Hematopoietic multipotent progenitor cell treated with erythropoietin and hydrocortisone succinate and interleukin-3 and kit ligand, for 8 days (in vitro differentiated cells): ENCODE measurements around the gene NHS.
"Not testable (repeated sequence)": the region's sequence is repeated elsewhere in the genome, so short reads cannot be mapped to it uniquely, and the experiment has no call there.

ENCODE experiments used
- DNase-seq: peaks from one replicate; pipeline ENCODE4 v3.0.0-alpha.2; 2015

NHS gene

DNA sequence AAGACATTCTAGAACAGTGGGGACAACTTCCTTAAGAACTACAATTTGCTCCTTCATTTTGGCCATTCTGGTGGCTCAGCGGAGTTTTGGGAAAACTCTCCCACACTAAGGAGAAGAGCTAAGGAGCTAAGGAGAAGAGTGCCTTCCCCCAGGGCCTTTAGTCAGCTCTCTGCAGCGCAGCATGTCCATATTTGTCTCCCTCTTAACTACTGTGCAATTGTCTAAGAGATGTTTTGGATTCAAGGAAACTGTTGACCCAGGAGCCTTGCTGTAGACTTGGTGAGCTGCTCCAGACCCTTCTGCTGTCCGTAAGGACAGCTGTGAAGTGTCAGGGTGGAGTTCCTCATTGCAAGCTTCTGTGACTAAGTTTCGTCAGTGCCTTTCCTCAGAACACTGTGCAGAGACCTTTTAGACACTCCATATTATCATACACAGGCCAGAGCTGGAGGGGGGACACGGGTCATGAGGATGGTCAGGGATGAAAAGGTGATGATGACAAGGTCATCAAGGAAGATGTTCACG lies 179.0 kb downstream of the NHS start:
- DNase-seq, result no peak

DNA sequence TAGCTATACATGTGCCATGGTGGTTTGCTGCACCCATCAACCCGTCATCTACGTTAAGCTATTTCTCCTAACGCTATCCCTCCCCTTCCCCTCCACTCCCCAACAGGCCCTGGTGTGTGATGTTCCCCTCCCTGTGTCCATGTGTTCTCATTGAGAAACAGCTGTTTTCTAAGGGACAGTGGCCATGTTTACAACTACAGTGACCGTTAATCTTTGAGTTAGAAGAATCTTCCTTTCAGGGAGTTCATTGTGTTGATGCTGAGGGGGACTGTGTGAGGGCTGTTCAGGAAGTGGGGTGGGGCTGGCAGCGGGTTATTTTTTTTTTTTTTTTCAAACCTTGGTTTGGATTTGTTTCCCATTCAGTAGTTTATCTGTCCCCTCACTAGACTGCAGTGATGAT lies 179.9 kb downstream of the NHS start:
- DNase-seq, result no peak

GRCh38 chrX:17555846-17556245 lies 180.8 kb downstream of the NHS start:
- DNase-seq, result no peak

DNA sequence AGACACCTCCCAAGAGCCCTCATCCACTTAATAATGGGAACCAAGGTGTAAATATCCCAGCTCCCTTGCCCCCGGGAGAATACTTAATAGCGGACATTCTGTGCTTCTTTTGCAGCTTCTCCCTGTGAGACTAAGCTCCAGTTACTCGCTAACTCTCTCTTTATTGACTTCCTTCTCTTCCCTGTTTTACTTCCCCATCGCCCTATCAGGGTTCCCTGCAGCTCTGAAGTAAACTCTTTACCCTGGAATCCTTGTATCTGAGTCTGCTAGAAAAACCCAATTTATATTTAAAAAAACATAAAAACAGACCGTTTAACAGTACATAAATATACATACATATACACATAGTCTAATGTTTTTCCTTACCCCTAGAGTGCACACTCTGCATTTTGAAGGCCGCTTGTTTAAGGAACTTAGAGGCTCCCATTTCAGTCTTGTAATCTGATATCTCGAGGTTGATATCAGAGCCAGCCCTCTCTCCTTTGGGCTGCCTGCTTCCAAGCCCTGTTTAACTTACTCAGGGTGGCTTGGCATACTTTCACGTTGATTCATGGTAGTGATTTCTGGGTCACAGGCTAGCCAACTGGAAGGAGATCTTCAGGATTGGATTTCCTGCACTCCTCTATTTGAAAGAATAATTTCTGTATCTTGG lies 184.9 kb downstream of the NHS start:
- DNase-seq, result no peak

GRCh38 chrX:17560385-17560784 lies 185.4 kb downstream of the NHS start:
- DNase-seq, result no peak

GRCh38 chrX:17563076-17563475 lies 188.1 kb downstream of the NHS start:
- no peak for DNase-seq

GRCh38 chrX:17563515-17563914 lies 188.5 kb downstream of the NHS start:
- no peak for DNase-seq

DNA sequence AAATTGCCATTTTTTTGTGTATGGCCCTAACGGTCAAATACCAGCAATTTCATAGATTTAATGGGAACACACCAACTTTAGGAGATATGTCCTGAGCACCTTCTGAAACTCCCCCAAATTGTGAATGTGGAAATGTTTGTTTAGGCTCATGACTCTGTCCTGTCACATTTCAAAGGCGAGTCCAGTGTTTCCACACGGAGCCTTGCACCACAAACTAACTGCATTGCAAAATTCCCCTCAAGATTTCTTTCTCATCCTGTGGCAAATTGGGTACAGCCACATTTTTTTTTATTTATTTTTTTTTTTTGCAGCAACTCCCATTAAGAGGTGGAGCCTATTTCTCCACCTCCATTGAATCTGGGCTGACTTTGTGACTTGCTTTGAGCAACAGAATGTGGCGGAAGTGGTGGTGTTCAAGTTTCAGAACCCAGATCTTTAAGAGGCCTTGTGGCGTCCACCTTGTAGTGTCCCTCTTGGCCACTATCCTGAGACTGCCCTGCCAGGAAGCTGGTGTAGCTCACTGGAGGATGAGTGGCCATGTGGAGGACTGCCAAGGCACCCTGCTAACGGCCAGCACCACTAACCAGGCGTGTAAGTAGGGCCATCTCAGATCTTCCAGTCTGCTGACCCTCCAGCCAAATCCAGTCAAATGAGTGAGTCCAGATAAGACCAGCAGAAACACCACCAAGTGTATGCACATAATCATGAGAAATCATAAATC lies 189.8 kb downstream of the NHS start:
- no peak for DNase-seq

DNA sequence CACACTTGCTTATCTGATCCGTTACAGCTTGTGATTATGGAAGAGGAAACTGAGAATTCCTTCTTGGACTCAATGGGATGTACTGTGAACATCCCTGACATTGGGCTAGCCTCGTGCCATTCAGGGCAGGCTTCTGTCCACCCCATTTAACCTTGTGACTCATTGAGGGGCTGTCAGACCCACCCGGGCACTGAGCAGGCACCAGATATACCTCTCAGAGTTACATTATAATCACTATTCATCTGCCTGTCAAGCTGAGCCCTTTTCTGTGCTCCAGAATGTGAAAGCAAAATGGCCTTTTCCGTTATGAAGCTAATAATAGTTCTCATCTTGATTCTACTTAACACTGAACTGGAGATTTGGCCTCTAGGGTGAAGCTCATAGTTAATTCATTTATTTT lies 191.7 kb downstream of the NHS start:
- DNase-seq, result no peak

- DNase-seq, result no peak
Observed at GRCh38 chrX:17567187-17567586, 192.2 kb downstream of the NHS start.

GRCh38 chrX:17567821-17568220 lies 192.8 kb downstream of the NHS start:
- DNase-seq, result no peak

DNA sequence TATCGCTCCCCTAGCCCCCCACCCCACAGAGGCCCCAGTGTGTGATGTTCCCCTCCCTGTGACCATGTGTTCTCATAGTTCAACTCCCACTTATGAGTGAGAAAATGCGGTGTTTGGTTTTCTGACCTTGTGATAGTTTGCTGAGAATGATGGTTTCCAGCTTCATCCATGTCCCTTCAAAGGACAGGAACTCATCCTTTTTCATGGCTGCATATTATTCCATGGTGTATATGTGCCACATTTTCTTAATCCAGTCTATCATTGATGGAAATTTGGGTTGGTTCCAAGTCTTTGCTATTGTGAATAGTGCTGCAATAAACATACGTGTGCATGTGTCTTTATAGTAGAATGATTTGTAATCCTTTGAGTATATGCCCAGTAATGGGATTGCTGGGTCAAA lies 193.8 kb downstream of the NHS start:
- not testable (repeated sequence) for DNase-seq

GRCh38 chrX:17579026-17579425 lies 204.0 kb downstream of the NHS start:
- DNase-seq, result no peak

DNA sequence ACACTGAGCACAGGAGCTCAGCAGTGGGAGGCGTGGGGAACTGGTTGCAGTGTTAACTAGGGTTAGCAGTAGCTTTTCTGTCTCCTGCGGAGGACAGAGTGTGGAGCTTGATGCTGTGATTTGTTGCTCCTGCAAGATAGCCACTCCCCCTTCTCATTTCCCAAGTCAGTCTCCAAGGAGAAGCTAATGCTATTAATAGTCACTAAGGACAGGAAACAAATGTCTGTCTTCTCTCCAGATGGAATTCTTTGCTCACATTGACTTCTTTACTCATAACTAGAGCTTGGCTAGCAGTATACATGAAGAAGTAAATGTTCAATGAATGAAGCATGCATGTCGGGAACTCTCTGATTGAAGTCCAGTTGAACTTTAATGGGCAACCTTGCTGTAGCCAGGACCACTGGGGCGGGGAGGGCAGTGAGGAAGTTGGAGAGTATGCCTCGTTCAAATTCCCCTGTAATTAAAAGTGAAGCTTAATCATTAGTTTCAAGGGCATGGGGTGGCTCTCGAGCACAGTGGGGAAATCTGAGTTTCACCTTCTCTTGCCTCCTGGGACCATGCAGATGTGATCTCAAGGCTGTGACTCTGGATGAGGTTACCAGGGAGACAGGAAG lies 205.6 kb downstream of the NHS start:
- DNase-seq, result no peak

DNA sequence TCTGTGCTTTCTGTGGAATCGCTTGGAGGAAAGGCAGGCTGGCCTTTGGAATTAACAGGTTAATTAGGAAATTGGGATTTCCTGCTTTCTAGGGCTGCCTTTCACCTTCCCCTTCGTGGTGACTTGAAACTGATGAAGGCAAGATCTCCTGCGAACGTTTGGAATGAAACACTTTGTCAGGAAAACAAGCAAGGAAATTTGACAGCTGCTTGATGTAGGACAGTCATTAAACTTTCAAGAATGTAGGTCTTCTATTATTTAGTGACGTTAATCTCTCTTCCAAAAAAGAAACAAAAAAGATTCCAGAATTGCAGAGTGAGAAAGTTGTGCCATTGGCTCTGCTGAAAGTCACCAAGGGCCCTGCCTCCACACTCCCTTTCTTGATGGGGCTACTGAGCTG lies 206.6 kb downstream of the NHS start:
- DNase-seq, result no peak

DNA sequence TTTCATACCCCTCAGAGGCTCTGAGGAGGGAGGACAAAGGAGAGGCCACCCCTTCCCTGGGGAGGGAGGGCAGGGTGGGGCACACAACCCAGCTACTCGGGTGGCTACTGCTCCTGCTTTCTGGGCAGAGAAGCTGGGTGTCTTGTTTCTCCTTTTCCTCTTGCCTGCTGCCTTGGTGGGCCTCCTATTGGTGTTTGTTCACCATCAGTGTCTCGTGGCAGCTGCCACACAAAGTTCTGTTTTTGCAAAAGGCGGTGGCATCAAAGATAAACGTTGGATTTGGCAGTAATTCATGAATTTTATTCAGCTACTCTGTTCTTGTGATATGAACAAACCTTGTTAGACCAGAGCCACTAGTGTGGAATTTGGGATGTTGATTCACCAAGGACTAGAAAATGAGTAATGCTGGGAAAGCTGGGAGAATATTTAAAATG lies 209.3 kb downstream of the NHS start:
- DNase-seq, result no peak

GRCh38 chrX:17585006-17585405 lies 210.0 kb downstream of the NHS start:
- no peak for DNase-seq

DNA sequence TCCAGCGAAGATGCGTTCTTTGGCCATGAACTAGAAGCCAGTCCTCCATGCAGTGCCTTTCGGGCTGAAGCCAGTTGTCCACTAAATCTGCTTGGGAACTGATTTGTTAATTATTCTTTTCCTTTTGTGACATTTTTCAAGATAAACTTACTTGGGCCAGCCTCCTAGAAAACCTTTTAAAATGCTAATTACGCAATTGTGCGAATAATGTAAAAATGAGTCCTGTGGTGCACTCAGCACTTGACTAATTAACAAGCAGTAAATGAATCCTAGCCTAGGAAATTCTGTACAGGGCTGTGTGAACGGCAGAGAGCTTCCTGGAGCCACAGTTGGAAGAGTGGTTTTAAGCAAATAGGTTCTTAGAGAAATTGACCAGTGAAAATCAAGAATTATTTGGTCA lies 212.4 kb downstream of the NHS start:
- no peak for DNase-seq

- DNase-seq, result no peak
Observed at GRCh38 chrX:17588303-17588702, 213.3 kb downstream of the NHS start.

DNA sequence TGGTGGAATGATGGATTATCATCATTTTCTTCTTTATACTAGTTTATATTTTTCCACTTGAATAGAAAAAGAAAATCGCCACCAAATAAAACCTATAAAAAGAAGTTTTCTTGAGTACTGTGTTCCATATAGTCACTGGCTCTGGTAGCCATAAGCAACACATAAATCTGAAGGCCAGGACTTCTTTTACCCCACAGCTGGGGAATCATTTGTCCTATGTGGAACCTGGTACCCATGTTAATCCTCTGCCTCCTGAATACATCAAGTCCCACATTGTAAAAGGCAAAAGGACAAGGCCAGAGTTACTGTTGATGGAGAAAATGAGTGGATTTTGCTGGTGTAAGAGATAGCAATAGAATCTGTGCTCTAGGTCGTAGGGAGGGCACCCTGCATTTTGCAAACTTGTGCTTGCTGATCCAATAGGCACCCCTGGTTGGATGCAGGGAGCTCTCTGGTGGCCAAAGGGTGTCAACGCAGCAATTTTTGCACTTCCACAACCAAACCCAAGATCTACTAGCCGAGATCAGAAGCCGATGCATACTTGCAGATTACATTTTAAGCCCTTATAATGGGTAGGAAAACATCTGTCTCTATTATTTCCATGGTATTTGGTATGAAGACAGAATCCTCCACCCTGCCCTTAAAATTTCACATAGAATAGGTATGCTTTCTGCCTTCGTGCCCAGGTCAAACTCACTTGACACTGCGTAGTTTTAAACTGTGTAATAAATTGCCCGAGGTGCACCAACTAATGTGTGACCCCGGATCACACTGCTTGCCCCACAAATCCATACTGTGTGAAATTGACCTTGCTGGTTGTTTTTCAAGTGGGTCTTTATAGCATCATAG lies 216.1 kb downstream of the NHS start:
- peak; percentile 12 for DNase-seq

DNA sequence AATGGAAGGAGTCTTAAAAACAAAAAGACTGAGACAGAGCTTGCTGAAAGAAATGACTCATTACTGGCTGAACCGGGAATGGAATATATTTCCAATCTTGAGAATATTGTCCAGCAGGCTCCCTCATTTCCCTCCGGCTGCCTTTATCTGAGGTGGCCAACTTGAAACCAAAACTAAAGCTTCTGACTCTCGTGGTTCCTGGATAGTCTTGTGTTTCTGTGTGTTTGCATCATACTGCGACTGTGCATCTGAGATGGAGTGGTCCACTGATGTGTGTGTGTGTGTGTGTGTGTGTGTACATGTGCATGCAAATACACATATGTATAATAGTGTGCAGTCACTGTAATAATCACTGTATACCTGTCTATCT lies 216.7 kb downstream of the NHS start:
- DNase-seq, result no peak

- no peak for DNase-seq
Observed at GRCh38 chrX:17592117-17592516, 217.1 kb downstream of the NHS start.

- DNase-seq, result no peak
Observed at GRCh38 chrX:17594693-17595092, 219.7 kb downstream of the NHS start.
